ENCODE results near the gene METAP1. TPM values are rescaled to one million over a fixed set of nuclear protein-coding genes. Genes with fewer than 3 reads are reported as not detected.
"Not testable (repeated sequence)": the region's sequence is repeated elsewhere in the genome, so short reads cannot be mapped to it uniquely, and the experiment has no call there.

METAP1 gene
- total RNA-seq, 1 donor from 2014 or later = 53.2 TPM

DNA sequence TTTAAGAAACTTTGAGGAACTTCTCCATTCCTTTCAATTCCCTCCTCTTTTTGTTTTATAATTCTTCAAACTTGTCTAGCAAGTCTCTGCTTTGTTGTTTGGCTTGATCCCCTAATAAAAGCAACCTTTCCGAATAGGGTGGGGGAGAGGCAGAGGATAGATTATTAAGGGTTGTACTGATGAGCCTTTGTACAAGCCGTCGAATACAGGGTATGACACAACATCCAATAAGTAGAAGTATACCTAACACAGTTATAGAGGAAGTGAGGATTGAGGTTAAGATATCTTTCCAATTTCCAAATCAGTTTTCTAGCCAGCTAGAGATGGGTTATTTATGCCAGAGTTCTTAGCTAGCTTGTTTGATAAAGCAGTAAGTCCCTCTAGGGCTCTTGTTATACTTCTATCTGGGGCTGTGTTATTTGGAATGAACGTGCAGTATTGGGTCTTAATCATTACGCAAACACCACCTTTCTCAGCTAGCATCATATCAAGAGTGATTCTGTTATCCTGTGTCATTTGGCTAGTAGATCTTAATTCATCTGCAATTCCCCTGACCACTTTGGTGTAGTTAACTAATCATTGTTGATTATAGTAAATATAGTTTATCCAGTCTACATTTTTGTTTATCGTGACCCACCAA, 18.5 kb downstream of the METAP1 start:
- Histone ChIP-seq H3K4me3 (no peak overlapping the region), H3K4me1 (peaks cover 0 to 5% of the 10 kb centered on the region in 2 donors), H3K27me3 (no peaks in the 10 kb centered on the region), H3K27ac (peak overlapping the region; percentile 67 to 74), H3K9me3 (peaks cover 0 to 23% of the 10 kb centered on the region in 2 donors), H3K36me3 (no peaks in the 10 kb centered on the region)
- intact Hi-C loops (cut with DNase I) = no loop called here
- no peak for TF ChIP-seq CTCF (IDR thresholded peaks at IDR 0.05)
- no peak for DNase-seq (ENCODE audit: low spot score in 2 of 2)

DNA sequence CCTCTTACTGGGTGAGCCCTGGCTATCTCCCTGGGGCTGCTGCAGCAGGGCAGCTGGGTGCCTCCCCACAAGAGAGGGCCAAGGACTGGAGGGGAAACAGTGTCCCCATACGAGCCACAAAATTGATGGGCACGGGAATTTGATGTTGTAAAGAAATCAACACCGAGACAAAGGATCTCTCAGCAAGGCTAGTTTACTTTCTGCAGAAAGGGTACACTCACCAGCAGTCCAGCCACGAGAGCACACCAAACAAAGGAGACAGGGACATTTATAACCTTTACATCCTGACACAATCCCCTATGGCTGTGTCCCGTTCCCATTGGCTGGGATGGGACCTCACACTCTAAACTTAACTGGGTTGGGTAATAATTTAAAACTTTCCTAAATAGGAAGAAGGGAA, 25.9 kb downstream of the METAP1 start:
- intact Hi-C loops (cut with DNase I) = no loop called here
- Histone ChIP-seq H3K4me3 (no peak overlapping the region), H3K9me3 (peaks cover 5 to 16% of the 10 kb centered on the region in 2 donors), H3K36me3 (peaks cover 0 to 6% of the 10 kb centered on the region in 2 donors), H3K4me1 (peaks cover 0 to 2% of the 10 kb centered on the region in 2 donors), H3K27ac (no peak overlapping the region), H3K27me3 (no peaks in the 10 kb centered on the region)
- no peak for TF ChIP-seq CTCF (IDR thresholded peaks at IDR 0.05)
- DNase-seq (ENCODE audit: low spot score in 2 of 2) = no peak

- Histone ChIP-seq H3K4me3 (no peak overlapping the region), H3K27ac (no peak overlapping the region), H3K4me1 (peaks cover 0 to 2% of the 10 kb centered on the region in 2 donors), H3K27me3 (no peaks in the 10 kb centered on the region), H3K9me3 (peaks cover 5 to 16% of the 10 kb centered on the region in 2 donors), H3K36me3 (peaks cover 0 to 6% of the 10 kb centered on the region in 2 donors)
- TF ChIP-seq CTCF (IDR thresholded peaks at IDR 0.05) = no peak
- intact Hi-C loops (cut with DNase I) = no loop called here
- DNase-seq (ENCODE audit: low spot score in 2 of 2) = no peak
Measured at GRCh38 chr4:99022566-99022965, 27.0 kb downstream of the METAP1 start.

GRCh38 chr4:99023800-99024251, 28.3 kb downstream of the METAP1 start:
- H3K27ac ChIP-seq; intact Hi-C loops (cut with DNase I); H3K27me3 ChIP-seq; DNase-seq (ENCODE audit: low spot score in 2 of 2); H3K4me3 ChIP-seq; H3K36me3 ChIP-seq; H3K4me1 ChIP-seq: not testable (repeated sequence)
- H3K9me3 ChIP-seq = peaks cover 5 to 16% of the 10 kb centered on the region in 2 donors

- Histone ChIP-seq H3K27ac (peak overlapping the region in 1 of 2 donors; percentile 3), H3K9me3 (peaks cover 5 to 16% of the 10 kb centered on the region in 2 donors), H3K36me3 (peaks cover 0 to 6% of the 10 kb centered on the region in 2 donors), H3K27me3 (no peaks in the 10 kb centered on the region), H3K4me1 (peaks cover 0 to 5% of the 10 kb centered on the region in 2 donors), H3K4me3 (no peak overlapping the region)
- DNase-seq (ENCODE audit: low spot score in 2 of 2) = no peak
- intact Hi-C loops (cut with DNase I) = no loop called here
- no peak for TF ChIP-seq CTCF (IDR thresholded peaks at IDR 0.05)
Measured at GRCh38 chr4:99024481-99025275, 29.2 kb downstream of the METAP1 start.

DNA sequence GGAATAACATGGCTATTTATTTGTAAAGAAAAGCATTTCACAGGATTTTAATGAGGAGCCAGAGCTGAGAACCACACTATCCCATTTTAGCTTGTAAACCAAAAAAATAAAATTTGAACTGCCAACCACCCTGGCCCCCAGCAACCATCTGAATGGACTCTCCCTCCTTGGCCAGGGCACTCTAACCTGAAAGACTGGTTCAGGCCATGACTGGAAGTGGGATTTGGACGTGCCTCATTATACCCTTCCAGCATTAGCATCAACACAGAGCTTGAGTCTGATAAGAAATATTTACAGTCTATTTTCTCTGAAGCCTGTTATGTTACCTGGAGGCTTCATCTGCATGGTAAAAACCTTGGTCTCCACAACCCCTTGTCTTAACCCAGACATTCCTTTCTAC, 30.0 kb downstream of the METAP1 start:
- no peak for TF ChIP-seq CTCF (IDR thresholded peaks at IDR 0.05)
- Histone ChIP-seq H3K4me1 (peaks cover 0 to 5% of the 10 kb centered on the region in 2 donors), H3K4me3 (no peak overlapping the region), H3K27ac (no peak overlapping the region), H3K27me3 (no peaks in the 10 kb centered on the region), H3K9me3 (peaks cover 5 to 13% of the 10 kb centered on the region in 2 donors), H3K36me3 (peaks cover 0 to 6% of the 10 kb centered on the region in 2 donors)
- intact Hi-C loops (cut with DNase I) = no loop called here
- no peak for DNase-seq (ENCODE audit: low spot score in 2 of 2)

Data from ascending aorta (tissue), 2 donors.